ENCODE data around the gene FUCA1.
"Not testable (repeated sequence)": the region's sequence is repeated elsewhere in the genome, so short reads cannot be mapped to it uniquely, and the experiment has no call there.

Gene FUCA1

GRCh38 chr1:23837908-23838307, 30.2 kb downstream of the FUCA1 start:
- no peak for DNase-seq (ENCODE audit: low spot score)

GRCh38 chr1:23836037-23836436, 32.1 kb downstream of the FUCA1 start:
- DNase-seq (ENCODE audit: low spot score) = no peak

GRCh38 chr1:23834156-23834555, 33.9 kb downstream of the FUCA1 start:
- DNase-seq (ENCODE audit: low spot score) = not testable (repeated sequence)

GRCh38 chr1:23827717-23828116, 40.4 kb downstream of the FUCA1 start:
- DNase-seq (ENCODE audit: low spot score) = no peak

- not testable (repeated sequence) for DNase-seq (ENCODE audit: low spot score)
Measured at GRCh38 chr1:23826590-23826989, 41.5 kb downstream of the FUCA1 start.

GRCh38 chr1:23825762-23826522, 42.1 kb downstream of the FUCA1 start:
- no peak for DNase-seq (ENCODE audit: low spot score)

- peak; percentile 86 for DNase-seq (ENCODE audit: low spot score)
Measured at GRCh38 chr1:23825076-23825761, 42.9 kb downstream of the FUCA1 start, which contains the start of gene HMGCL. Gene HMGCL, minus strand, starts transcription at chr1:23825429. Its CDS starts 14 bp downstream, at chr1:23825415.

- DNase-seq (ENCODE audit: low spot score) = no peak
Measured at GRCh38 chr1:23824711-23825075, 43.4 kb downstream of the FUCA1 start.

- DNase-seq (ENCODE audit: low spot score) = no peak
Measured at GRCh38 chr1:23823767-23824166, 44.3 kb downstream of the FUCA1 start.

- DNase-seq (ENCODE audit: low spot score) = no peak
Measured at GRCh38 chr1:23817633-23818032, 50.5 kb downstream of the FUCA1 start.

GRCh38 chr1:23816906-23817305, 51.2 kb downstream of the FUCA1 start:
- DNase-seq (ENCODE audit: low spot score) = no peak

- DNase-seq (ENCODE audit: low spot score) = no peak
Measured at GRCh38 chr1:23816361-23816760, 51.7 kb downstream of the FUCA1 start.

- DNase-seq (ENCODE audit: low spot score) = no peak
Measured at GRCh38 chr1:23814016-23814415, 54.1 kb downstream of the FUCA1 start.

- DNase-seq (ENCODE audit: low spot score) = peak; percentile 56
Measured at GRCh38 chr1:23810818-23811540, 57.1 kb downstream of the FUCA1 start.

- peak; percentile 85 for DNase-seq (ENCODE audit: low spot score)
Measured at GRCh38 chr1:23809751-23810171, 58.3 kb downstream of the FUCA1 start.

GRCh38 chr1:23807453-23807852, 60.6 kb downstream of the FUCA1 start:
- DNase-seq (ENCODE audit: low spot score) = no peak

GRCh38 chr1:23806280-23806679, 61.8 kb downstream of the FUCA1 start:
- DNase-seq (ENCODE audit: low spot score) = no peak

GRCh38 chr1:23805025-23805424, 63.1 kb downstream of the FUCA1 start:
- DNase-seq (ENCODE audit: low spot score) = no peak

- DNase-seq (ENCODE audit: low spot score) = no peak
Measured at GRCh38 chr1:23804183-23804835, 63.8 kb downstream of the FUCA1 start.

- no peak for DNase-seq (ENCODE audit: low spot score)
Measured at GRCh38 chr1:23803674-23804073, 64.4 kb downstream of the FUCA1 start.

- not testable (repeated sequence) for DNase-seq (ENCODE audit: low spot score)
Measured at GRCh38 chr1:23802809-23803342, 65.2 kb downstream of the FUCA1 start.

GRCh38 chr1:23801876-23802275, 66.2 kb downstream of the FUCA1 start:
- DNase-seq (ENCODE audit: low spot score) = no peak

All from CD4-positive, alpha-beta T cell treated with Interleukin-15 for 4 hours (primary cell).